Astrocyte (in vitro differentiated cells and primary cell): ENCODE data around the gene SSBP3. TPM values are rescaled to one million over a fixed set of nuclear protein-coding genes. Genes with fewer than 3 reads are reported as not detected.

Source experiments
- DNase-seq: peaks from one replicate; pipeline ENCODE4 v3.0.0-alpha.2; 2010; ENCODE audit warnings: low read depth
- FAIRE-seq: peaks from 2 replicates; lab custom pipeline; 2011; peaks lifted over from hg19 to GRCh38; lab: Jason Lieb, UNC
- H2AFZ ChIP-seq: 2 replicates; pipeline ENCODE4 v1.6.0; 2012; ENCODE audit warnings: low read depth, low read length, inconsistent platforms
- H3K27ac ChIP-seq: 2 replicates; pipeline ENCODE4 v1.5.1; 2011; ENCODE audit warnings: low read depth, low read length, inconsistent platforms
- H3K27me3 ChIP-seq: 2 replicates; pipeline ENCODE4 v1.6.0; 2011; ENCODE audit warnings: low read length, inconsistent platforms; ENCODE audit not compliant: insufficient read depth
- H3K36me3 ChIP-seq: 2 replicates; pipeline ENCODE4 v1.5.1; 2011; ENCODE audit warnings: low read length, inconsistent platforms; ENCODE audit not compliant: insufficient read depth
- H3K4me1 ChIP-seq: 2 replicates; pipeline ENCODE4 v1.5.1; 2011; ENCODE audit warnings: low read length, inconsistent platforms; ENCODE audit not compliant: insufficient read depth
- H3K4me2 ChIP-seq: 2 replicates; pipeline ENCODE4 v1.6.0; 2012; ENCODE audit warnings: low read length, inconsistent platforms
- H3K4me3 ChIP-seq: 2 replicates; pipeline ENCODE4 v1.5.1; 2011; ENCODE audit warnings: low read depth, mild to moderate bottlenecking, low read length, inconsistent platforms; ENCODE audit not compliant: insufficient read depth
- H3K79me2 ChIP-seq: 2 replicates; pipeline ENCODE4 v1.6.0; 2012; ENCODE audit warnings: mild to moderate bottlenecking, low read length, inconsistent platforms; ENCODE audit not compliant: insufficient read depth
- H3K9ac ChIP-seq: 2 replicates; pipeline ENCODE4 v1.6.0; 2012; ENCODE audit warnings: mild to moderate bottlenecking, low read length, inconsistent platforms
- H3K9me3 ChIP-seq: 2 replicates; pipeline ENCODE4 v1.5.1; 2012; ENCODE audit warnings: low read depth, mild to moderate bottlenecking, low read length, inconsistent platforms; ENCODE audit not compliant: insufficient read depth
- H4K20me1 ChIP-seq: 2 replicates; pipeline ENCODE4 v1.6.0; 2012; ENCODE audit warnings: low read length, inconsistent platforms; ENCODE audit not compliant: insufficient read depth
- H3K27ac Mint-ChIP-seq: one replicate; pipeline ENCODE4 v1.8.0; 2021; ENCODE audit warnings: mild to moderate bottlenecking, mixed read lengths; ENCODE audit not compliant: unreplicated experiment
- H3K27me3 Mint-ChIP-seq: one replicate; pipeline ENCODE4 v1.8.0; 2021; ENCODE audit warnings: low read depth, mixed read lengths; ENCODE audit not compliant: unreplicated experiment
- H3K36me3 Mint-ChIP-seq: one replicate; pipeline ENCODE4 v1.8.0; 2021; ENCODE audit warnings: low read depth, mixed read lengths; ENCODE audit not compliant: unreplicated experiment
- H3K4me1 Mint-ChIP-seq: one replicate; pipeline ENCODE4 v1.8.0; 2021; ENCODE audit warnings: low read depth, mixed read lengths; ENCODE audit not compliant: unreplicated experiment
- H3K4me3 Mint-ChIP-seq: one replicate; pipeline ENCODE4 v1.8.0; 2021; ENCODE audit warnings: mild to moderate bottlenecking, moderate library complexity, mixed read lengths; ENCODE audit not compliant: unreplicated experiment
- H3K9me3 Mint-ChIP-seq: one replicate; pipeline ENCODE4 v1.8.0; 2021; ENCODE audit warnings: mild to moderate bottlenecking, mixed read lengths; ENCODE audit not compliant: unreplicated experiment
- CTCF ChIP-seq: IDR thresholded peaks from 2 replicates; pipeline ENCODE4 v1.5.1; 2011; ENCODE audit warnings: low read depth, mild to moderate bottlenecking, inconsistent platforms, low read length, moderate library complexity; ENCODE audit not compliant: insufficient read depth
- EZH2 ChIP-seq: IDR thresholded peaks from 2 replicates; pipeline ENCODE4 v1.6.1; 2012; ENCODE audit warnings: mild to moderate bottlenecking, low read length, inconsistent platforms; ENCODE audit not compliant: insufficient read depth
- total RNA-seq: library from RNA; stranded (reverse); gene quantifications from 2 replicates; pipeline ENCODE4 v1.2.1, GENCODE V29; 2021

Gene SSBP3
- total RNA-seq, 1 donor from 2014 or later, result 89.8 TPM

DNA sequence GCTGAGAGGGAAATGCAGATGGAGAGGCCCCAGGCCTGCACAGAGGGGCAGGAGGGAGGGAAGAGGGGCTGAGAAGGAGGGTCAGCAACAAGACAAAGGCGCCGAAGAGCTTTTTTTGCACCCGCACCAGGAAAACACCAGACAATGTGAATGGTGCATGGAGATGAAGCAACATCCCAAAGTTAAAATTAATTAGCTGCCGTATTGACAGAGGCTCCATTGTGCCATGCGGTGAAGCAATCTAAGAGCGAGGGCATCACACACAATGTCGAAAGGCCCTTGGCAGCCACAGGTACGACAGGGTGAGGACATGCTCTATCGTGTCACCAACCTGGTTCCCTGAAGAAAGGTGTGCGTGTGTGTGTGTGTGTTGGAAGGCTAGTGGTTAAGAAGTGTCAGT lies 41.2 kb downstream of the SSBP3 start:
- Mint-ChIP-seq H3K4me1 (peaks cover 14% of the 10 kb centered on the region), H3K4me3 (no peak overlapping the region), H3K36me3 (peaks cover 19% of the 10 kb centered on the region), H3K9me3 (no peaks in the 10 kb centered on the region), H3K27ac (no peak overlapping the region), H3K27me3 (no peaks in the 10 kb centered on the region)
- H3K79me2 ChIP-seq, result peaks cover 40% of the 10 kb centered on the region
- H3K27me3 ChIP-seq, result no peaks in the 10 kb centered on the region
- H3K9ac ChIP-seq, result no peak overlapping the region
- no peaks in the 10 kb centered on the region for H3K36me3 ChIP-seq
- H3K9me3 ChIP-seq, result no peaks in the 10 kb centered on the region
- H3K27ac ChIP-seq, result no peak overlapping the region
- no peak overlapping the region for H3K4me2 ChIP-seq
- TF ChIP-seq EZH2 (no peak), CTCF (no peak)
- FAIRE-seq, result no peak
- no peak for DNase-seq
- no peak overlapping the region for H2AFZ ChIP-seq
- peaks cover 96% of the 10 kb centered on the region for H4K20me1 ChIP-seq
- H3K4me1 ChIP-seq, result no peaks in the 10 kb centered on the region
- H3K4me3 ChIP-seq, result no peak overlapping the region

- DNase-seq (no peak), FAIRE-seq (no peak)
- H3K4me1 Mint-ChIP-seq, result peaks cover 16% of the 10 kb centered on the region
- no peak overlapping the region for H3K9ac ChIP-seq
- H3K79me2 ChIP-seq, result peaks cover 36% of the 10 kb centered on the region
- no peaks in the 10 kb centered on the region for H3K9me3 Mint-ChIP-seq
- H3K4me3 Mint-ChIP-seq, result no peak overlapping the region
- no peak overlapping the region for H3K27ac ChIP-seq
- H3K36me3 Mint-ChIP-seq, result peaks cover 15% of the 10 kb centered on the region
- H3K9me3 ChIP-seq, result no peaks in the 10 kb centered on the region
- no peak overlapping the region for H3K4me2 ChIP-seq
- TF ChIP-seq CTCF, result no peak
- TF ChIP-seq EZH2, result no peak
- H3K4me3 ChIP-seq, result no peak overlapping the region
- no peaks in the 10 kb centered on the region for H3K36me3 ChIP-seq
- no peaks in the 10 kb centered on the region for H3K27me3 Mint-ChIP-seq
- H2AFZ ChIP-seq, result no peak overlapping the region
- H3K27me3 ChIP-seq, result no peaks in the 10 kb centered on the region
- peaks cover 96% of the 10 kb centered on the region for H4K20me1 ChIP-seq
- H3K4me1 ChIP-seq, result no peaks in the 10 kb centered on the region
- H3K27ac Mint-ChIP-seq, result no peak overlapping the region
Measured at GRCh38 chr1:54364582-54364981, 41.6 kb downstream of the SSBP3 start.

DNA sequence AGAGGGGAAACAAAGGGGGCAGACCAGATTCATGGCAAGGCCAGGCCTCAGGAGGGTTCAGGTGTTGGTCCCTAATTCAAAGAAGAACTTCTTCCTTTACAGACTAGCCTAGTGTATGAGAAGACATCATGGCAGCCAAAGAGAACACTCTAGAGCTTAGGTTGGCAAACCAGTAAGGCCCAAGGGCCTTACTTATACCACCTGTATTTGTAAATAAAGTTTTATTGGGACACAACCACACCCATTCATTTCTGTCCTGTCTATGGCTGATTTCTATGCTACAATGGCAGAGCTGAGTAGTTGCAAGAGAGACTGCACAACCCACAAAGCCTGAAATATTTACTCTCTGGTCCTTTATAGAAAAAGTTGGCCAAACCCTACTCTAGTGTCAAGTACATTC lies 42.3 kb downstream of the SSBP3 start:
- Histone ChIP-seq H3K27ac (no peak overlapping the region), H3K4me1 (no peaks in the 10 kb centered on the region), H3K36me3 (no peaks in the 10 kb centered on the region), H3K9me3 (no peaks in the 10 kb centered on the region), H3K9ac (no peak overlapping the region), H3K27me3 (no peaks in the 10 kb centered on the region), H2AFZ (no peak overlapping the region), H4K20me1 (peaks cover 97% of the 10 kb centered on the region), H3K79me2 (peaks cover 35% of the 10 kb centered on the region), H3K4me3 (no peak overlapping the region), H3K4me2 (no peak overlapping the region)
- Mint-ChIP-seq H3K27me3 (no peaks in the 10 kb centered on the region), H3K4me3 (no peak overlapping the region), H3K36me3 (peaks cover 14% of the 10 kb centered on the region), H3K9me3 (no peaks in the 10 kb centered on the region), H3K4me1 (peaks cover 18% of the 10 kb centered on the region), H3K27ac (no peak overlapping the region)
- TF ChIP-seq CTCF (no peak), EZH2 (no peak)
- DNase-seq (no peak), FAIRE-seq (no peak)
